OCI-LY1 (cell line): ENCODE measurements around the gene PRAMEF9.
"Not testable (repeated sequence)": the region's sequence is repeated elsewhere in the genome, so short reads cannot be mapped to it uniquely, and the experiment has no call there.

Experiments used
- H2AFZ ChIP-seq: fragments of 200-600 bp; sonication (generic), shearing (Covaris generic); 2 replicates; pipeline ENCODE4 v1.6.0; 2014; ENCODE audit warnings: antibody characterized with exemption, mild to moderate bottlenecking, low read length
- H3F3A ChIP-seq: fragments of 200-600 bp; sonication (generic), shearing (Covaris generic); 2 replicates; pipeline ENCODE4 v1.6.0; 2014; ENCODE audit warnings: mild to moderate bottlenecking, antibody characterized with exemption, low read length, moderate library complexity; ENCODE audit not compliant: insufficient read depth
- H3K27ac ChIP-seq: fragments of 200-600 bp; sonication (generic); 2 replicates; pipeline ENCODE4 v1.5.1; 2014; ENCODE audit warnings: low read length, mixed run types, mild to moderate bottlenecking, low read depth; ENCODE audit not compliant: poor library complexity, severe bottlenecking
- H3K27me3 ChIP-seq: fragments of 200-600 bp; sonication (generic); 2 replicates; pipeline ENCODE4 v1.6.0; 2014; ENCODE audit warnings: antibody characterized with exemption, mild to moderate bottlenecking, low read length, moderate library complexity; ENCODE audit not compliant: insufficient read depth
- H3K36me3 ChIP-seq: fragments of 200-600 bp; sonication (generic); 2 replicates; pipeline ENCODE4 v1.6.1; 2014; ENCODE audit warnings: mild to moderate bottlenecking, antibody characterized with exemption, low read length, moderate library complexity, mixed read lengths; ENCODE audit not compliant: insufficient read depth
- H3K4me1 ChIP-seq: fragments of 200-600 bp; sonication (generic); 2 replicates; pipeline ENCODE4 v1.5.1; 2014; ENCODE audit warnings: mild to moderate bottlenecking, low read length, moderate library complexity; ENCODE audit not compliant: insufficient read depth, severe bottlenecking
- H3K4me2 ChIP-seq: fragments of 200-600 bp; sonication (generic), shearing (Covaris generic); 2 replicates; pipeline ENCODE4 v1.6.1; 2014; ENCODE audit warnings: low read length
- H3K4me3 ChIP-seq: fragments of 200-600 bp; sonication (generic); 2 replicates; pipeline ENCODE4 v1.5.1; 2014; ENCODE audit warnings: low read length, low read depth, mild to moderate bottlenecking, mixed read lengths; ENCODE audit not compliant: poor library complexity, severe bottlenecking
- H3K79me2 ChIP-seq: fragments of 200-600 bp; shearing (Covaris generic); 2 replicates; pipeline ENCODE4 v1.6.1; 2016; ENCODE audit warnings: mixed run types, low read length, mixed read lengths; ENCODE audit not compliant: insufficient read depth
- H3K9ac ChIP-seq: fragments of 200-600 bp; sonication (generic), shearing (Covaris generic); 2 replicates; pipeline ENCODE4 v1.6.1; 2014; ENCODE audit warnings: mild to moderate bottlenecking, low read length, mixed read lengths
- H3K9me2 ChIP-seq: fragments of 200-600 bp; sonication (generic), shearing (Covaris generic); 2 replicates; pipeline ENCODE4 v1.6.1; 2014; ENCODE audit warnings: low read depth, mild to moderate bottlenecking, low read length, mixed read lengths
- H3K9me3 ChIP-seq: fragments of 200-600 bp; shearing (Covaris generic); 2 replicates; pipeline ENCODE4 v1.6.1; 2014; ENCODE audit warnings: low read length, mixed read lengths
- H4K20me1 ChIP-seq: fragments of 200-600 bp; sonication (generic), shearing (Covaris generic); 2 replicates; pipeline ENCODE4 v1.6.0; 2016; ENCODE audit warnings: mild to moderate bottlenecking, low read length; ENCODE audit not compliant: insufficient read depth

Gene PRAMEF9

GRCh38 chr1:13171548-13171947 is at the start of gene PRAMEF9:
PRAMEF9 (plus strand) TSS chr1:13171848; CDS start chr1:13175281, 3,433 bp downstream.
- H3K9me3 ChIP-seq, H3K4me1 ChIP-seq, H3K4me2 ChIP-seq, H3F3A ChIP-seq, H3K79me2 ChIP-seq, H4K20me1 ChIP-seq, H3K9me2 ChIP-seq, H3K27ac ChIP-seq, H2AFZ ChIP-seq, H3K9ac ChIP-seq, H3K27me3 ChIP-seq, H3K36me3 ChIP-seq, H3K4me3 ChIP-seq: not testable (repeated sequence)

GRCh38 chr1:13155909-13156308 is 15.7 kb upstream of the PRAMEF9 start, which contains the start of gene PRAMEF26:
PRAMEF26 (minus strand) TSS chr1:13156009; CDS start chr1:13153095, 2,914 bp downstream.
- H3F3A ChIP-seq, H3K27me3 ChIP-seq, H4K20me1 ChIP-seq, H3K27ac ChIP-seq, H3K79me2 ChIP-seq, H3K4me3 ChIP-seq, H3K9me3 ChIP-seq, H3K9me2 ChIP-seq, H3K4me2 ChIP-seq, H2AFZ ChIP-seq, H3K9ac ChIP-seq, H3K36me3 ChIP-seq, H3K4me1 ChIP-seq: not testable (repeated sequence)

GRCh38 chr1:13165531-13165930 is 6.1 kb upstream of the PRAMEF9 start, which contains the start of gene HNRNPCL4:
HNRNPCL4 (minus strand) TSS chr1:13165631; CDS start chr1:13165467, 164 bp downstream.
- not testable (repeated sequence) for H3K9ac ChIP-seq, H3K27me3 ChIP-seq, H2AFZ ChIP-seq, H3F3A ChIP-seq, H3K4me2 ChIP-seq, H3K4me3 ChIP-seq, H3K79me2 ChIP-seq, H3K27ac ChIP-seq, H4K20me1 ChIP-seq, H3K9me3 ChIP-seq, H3K4me1 ChIP-seq, H3K36me3 ChIP-seq, H3K9me2 ChIP-seq

- H3K27ac ChIP-seq, H3K79me2 ChIP-seq, H3K9me3 ChIP-seq, H3K9me2 ChIP-seq, H3K27me3 ChIP-seq, H3K4me3 ChIP-seq, H3F3A ChIP-seq, H2AFZ ChIP-seq, H3K36me3 ChIP-seq, H3K4me2 ChIP-seq, H3K9ac ChIP-seq, H3K4me1 ChIP-seq, H4K20me1 ChIP-seq: not testable (repeated sequence)
Measured at GRCh38 chr1:13201309-13201708, 29.7 kb downstream of the PRAMEF9 start, which contains the start of gene PRAMEF13. PRAMEF13 (minus strand) TSS chr1:13201409; CDS start chr1:13199589, 1,820 bp downstream.

- not testable (repeated sequence) for H3K27me3 ChIP-seq, H3K79me2 ChIP-seq, H3K9me3 ChIP-seq, H4K20me1 ChIP-seq, H3K9ac ChIP-seq, H2AFZ ChIP-seq, H3K4me1 ChIP-seq, H3K4me3 ChIP-seq, H3K4me2 ChIP-seq, H3K9me2 ChIP-seq, H3F3A ChIP-seq, H3K36me3 ChIP-seq, H3K27ac ChIP-seq
Measured at GRCh38 chr1:13208712-13209111, 37.1 kb downstream of the PRAMEF9 start.

- H3K27me3 ChIP-seq, H3K4me1 ChIP-seq, H3F3A ChIP-seq, H3K4me3 ChIP-seq, H3K9ac ChIP-seq, H3K9me2 ChIP-seq, H2AFZ ChIP-seq, H4K20me1 ChIP-seq, H3K36me3 ChIP-seq, H3K4me2 ChIP-seq, H3K79me2 ChIP-seq, H3K27ac ChIP-seq, H3K9me3 ChIP-seq: not testable (repeated sequence)
Measured at GRCh38 chr1:13216619-13217018, 45.0 kb downstream of the PRAMEF9 start.

- H3K4me1 ChIP-seq, H3K79me2 ChIP-seq, H3K36me3 ChIP-seq, H3K27me3 ChIP-seq, H3K9ac ChIP-seq, H3K4me2 ChIP-seq, H3K9me3 ChIP-seq, H4K20me1 ChIP-seq, H3K9me2 ChIP-seq, H3F3A ChIP-seq, H2AFZ ChIP-seq, H3K4me3 ChIP-seq, H3K27ac ChIP-seq: not testable (repeated sequence)
Measured at GRCh38 chr1:13219203-13219602, 47.6 kb downstream of the PRAMEF9 start.

- H3F3A ChIP-seq, H3K4me3 ChIP-seq, H4K20me1 ChIP-seq, H3K9me2 ChIP-seq, H3K9ac ChIP-seq, H3K4me2 ChIP-seq, H3K9me3 ChIP-seq, H3K79me2 ChIP-seq, H3K27ac ChIP-seq, H2AFZ ChIP-seq, H3K27me3 ChIP-seq, H3K4me1 ChIP-seq, H3K36me3 ChIP-seq: not testable (repeated sequence)
Measured at GRCh38 chr1:13222788-13223187, 51.1 kb downstream of the PRAMEF9 start.
